KG1 (cell line): ENCODE results near the gene IL13.
"Not testable (repeated sequence)": the region's sequence is repeated elsewhere in the genome, so short reads cannot be mapped to it uniquely, and the experiment has no call there.

Source experiments
- DNase-seq: peaks from one replicate; lab custom pipeline; 2025; lab: John Stamatoyannopoulos, UW

The IL13 gene

GRCh38 chr5:132688536-132689339, 30.8 kb downstream of the IL13 start:
- DNase-seq = no peak

GRCh38 chr5:132689513-132689912, 31.5 kb downstream of the IL13 start:
- DNase-seq = no peak

- no peak for DNase-seq
These were observed 32.2 kb downstream of the IL13 start for GRCh38 chr5:132690156-132690555.

GRCh38 chr5:132691755-132692631, 34.0 kb downstream of the IL13 start:
- not testable (repeated sequence) for DNase-seq

- DNase-seq = no peak
These were observed 34.6 kb downstream of the IL13 start for GRCh38 chr5:132692632-132692967.

- DNase-seq = no peak
These were observed 38.0 kb downstream of the IL13 start for GRCh38 chr5:132695956-132696355.

- DNase-seq = no peak
These were observed 46.9 kb downstream of the IL13 start for GRCh38 chr5:132704875-132705274.

GRCh38 chr5:132708645-132709044, 50.7 kb downstream of the IL13 start:
- no peak for DNase-seq
